Activated naive CD4-positive, alpha-beta T cell treated with anti-CD3 and anti-CD28 coated beads, Interleukin-2, amount 50 U/mL, for 72 hours (primary cell): ENCODE measurements around the gene KIF25. TPM values are rescaled to one million over a fixed set of nuclear protein-coding genes. Genes with fewer than 3 reads are reported as not detected.

Source experiments
- ATAC-seq, 2 donors: fragments of 150-1000 bp; cut with Tn5 transposase; 2 replicates each; pipeline ENCODE4 v1.10.0; 2021; ENCODE audit warnings: mild to moderate bottlenecking in 2 of 2, moderate library complexity in 2 of 2
- DNase-seq, 2 donors: peaks; one replicate each; pipeline ENCODE4 v3.0.0; 2021 to 2022; ENCODE audit warnings: low spot score in 2 of 2
- H3K27ac Mint-ChIP-seq, 2 donors: one replicate each; pipeline ENCODE4 v1.8.0; 2022; ENCODE audit warnings: mild to moderate bottlenecking in 2 of 2, mixed read lengths in 2 of 2
- H3K36me3 Mint-ChIP-seq, 2 donors: one replicate each; pipeline ENCODE4 v1.8.0; 2022; ENCODE audit warnings: mixed read lengths in 2 of 2
- H3K9me3 Mint-ChIP-seq, 2 donors: one replicate each; pipeline ENCODE4 v1.8.0; 2022; ENCODE audit warnings: mixed read lengths in 2 of 2
- total RNA-seq, 2 donors: library from RNA; stranded (reverse); gene quantifications; one replicate each; pipeline ENCODE4 v1.2.3, GENCODE V29; 2022

The KIF25 gene
- total RNA-seq, 2 donors from 2014 or later, result not detected

DNA sequence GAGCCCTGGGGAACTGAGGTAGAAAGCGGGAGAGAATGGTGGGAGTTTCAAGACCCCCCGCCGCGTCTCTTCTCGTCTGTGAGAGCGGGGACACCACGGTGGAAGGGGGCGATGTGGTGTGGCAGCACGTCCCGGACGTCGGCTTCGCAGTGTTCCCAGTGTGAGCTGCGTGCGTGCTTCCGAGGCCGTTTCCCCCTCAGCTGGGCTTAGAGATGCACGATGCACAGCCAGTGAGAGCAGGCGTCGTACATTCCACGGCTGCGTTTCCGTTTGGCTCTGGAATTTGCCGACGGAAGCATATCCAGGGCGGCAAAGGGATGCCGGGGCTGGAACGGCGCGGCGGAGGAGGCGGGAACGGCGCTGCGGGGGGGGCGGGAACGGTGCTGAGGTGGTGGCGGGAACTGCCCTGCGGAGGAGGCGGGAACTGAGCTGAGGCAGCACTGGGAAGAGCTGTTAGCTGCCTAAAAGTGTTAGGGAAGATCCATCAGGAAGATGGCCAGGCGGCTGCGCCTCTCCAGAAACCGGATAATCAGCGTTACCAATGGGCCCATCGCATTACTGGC lies 37.7 kb downstream of the KIF25 start:
- Mint-ChIP-seq H3K27ac (peak overlapping the region in 1 of 2 donors; percentile 89), H3K9me3 (peaks cover 0 to 15% of the 10 kb centered on the region in 2 donors), H3K36me3 (peaks cover 14 to 36% of the 10 kb centered on the region in 2 donors)
- peak in 1 of 2 donors; percentile 52 for DNase-seq
- peak in 1 of 2 donors; percentile 21 for ATAC-seq

DNA sequence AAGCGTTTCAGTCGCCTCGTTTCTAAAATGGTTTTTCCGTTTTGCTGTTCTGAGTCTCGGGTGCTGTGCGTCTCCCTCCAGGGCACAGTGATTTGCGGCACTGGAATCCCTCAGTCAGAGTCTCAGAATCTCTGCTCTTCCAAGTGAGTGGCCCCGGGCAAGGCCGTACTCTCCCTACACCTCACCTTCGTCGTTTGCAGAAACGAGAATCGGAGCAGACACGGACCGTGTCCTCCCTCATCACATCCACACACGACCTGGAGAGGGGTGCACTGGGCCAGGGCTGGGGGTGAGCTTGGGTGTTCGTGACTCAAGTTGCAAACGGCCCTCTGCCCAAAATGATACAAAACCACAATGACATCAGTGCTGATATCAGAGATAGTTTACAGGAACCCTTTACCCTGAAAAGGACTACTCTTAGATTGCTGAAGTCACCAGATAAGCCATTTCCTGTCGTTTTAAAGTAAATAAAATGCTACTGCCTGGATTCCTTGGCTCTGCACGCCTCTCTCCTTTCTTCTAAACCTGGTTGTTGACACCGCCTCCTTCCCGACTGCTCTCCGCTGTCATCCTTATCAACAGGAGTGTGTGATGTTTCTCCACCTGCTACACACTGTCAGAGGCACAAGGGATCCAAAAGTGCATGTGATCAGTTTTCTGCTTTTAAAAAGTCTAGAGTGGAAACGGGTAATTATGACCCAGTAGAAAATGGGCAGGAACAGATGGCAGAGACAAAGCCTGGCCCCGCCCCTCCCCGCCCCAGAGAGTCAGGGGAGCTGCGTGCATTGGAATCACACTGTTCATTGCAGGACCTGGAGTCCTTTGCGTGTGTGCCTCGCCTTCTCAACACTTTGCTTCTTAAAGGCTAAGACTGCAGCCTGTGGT lies 38.4 kb downstream of the KIF25 start:
- DNase-seq (peak in 1 of 2 donors; percentile 59), ATAC-seq (peak; percentile 80 to 84)
- Mint-ChIP-seq H3K36me3 (peaks cover 14 to 41% of the 10 kb centered on the region in 2 donors), H3K27ac (peak overlapping the region; percentile 89 to 93), H3K9me3 (peaks cover 0 to 20% of the 10 kb centered on the region in 2 donors)

DNA sequence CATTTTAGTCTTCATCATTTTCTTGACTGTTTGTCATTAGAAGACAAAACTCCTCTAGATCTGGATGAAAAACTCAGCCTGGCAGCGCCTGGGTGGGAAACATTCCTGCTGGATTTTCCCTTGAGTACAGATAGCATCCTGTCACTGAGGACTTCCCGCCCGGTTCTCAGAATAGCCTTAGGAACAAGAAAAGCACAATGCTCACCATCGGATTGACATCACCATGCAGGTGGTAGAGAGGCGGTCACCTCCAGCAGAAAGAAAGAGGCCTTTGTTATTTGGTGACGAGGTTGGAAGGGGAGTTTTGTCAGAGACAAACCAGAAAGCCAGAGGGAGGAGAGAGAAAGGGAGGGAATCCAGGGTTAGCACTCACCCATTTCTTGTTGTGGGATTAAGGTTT lies 39.8 kb downstream of the KIF25 start:
- ATAC-seq (no peak), DNase-seq (peak in 1 of 2 donors; percentile 35)
- peaks cover 14 to 41% of the 10 kb centered on the region in 2 donors for H3K36me3 Mint-ChIP-seq
- no peak overlapping the region for H3K27ac Mint-ChIP-seq
- H3K9me3 Mint-ChIP-seq, result peaks cover 0 to 20% of the 10 kb centered on the region in 2 donors

DNA sequence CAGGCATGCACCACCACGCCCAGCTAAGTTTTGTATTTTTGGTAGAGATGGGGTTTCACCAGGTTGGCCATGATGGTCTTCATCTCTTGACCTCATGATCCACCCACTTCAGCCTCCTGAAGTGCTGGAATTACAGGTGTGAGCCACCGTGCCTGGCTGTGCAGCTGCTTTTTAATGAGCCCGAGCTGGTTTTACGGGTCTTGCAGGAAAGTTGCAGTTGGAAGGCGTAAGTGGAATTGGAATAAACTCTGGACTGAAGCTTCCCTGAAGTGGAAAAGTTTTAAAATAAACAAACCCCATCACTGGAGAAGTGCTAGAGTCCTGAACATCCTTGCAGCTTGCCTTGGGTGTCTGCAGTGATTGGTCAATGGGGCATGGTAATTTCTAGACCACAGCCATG lies 40.4 kb downstream of the KIF25 start:
- peaks cover 14 to 45% of the 10 kb centered on the region in 2 donors for H3K36me3 Mint-ChIP-seq
- peaks cover 0 to 20% of the 10 kb centered on the region in 2 donors for H3K9me3 Mint-ChIP-seq
- ATAC-seq, result no peak
- peak in 1 of 2 donors; percentile 33 for DNase-seq
- no peak overlapping the region for H3K27ac Mint-ChIP-seq

DNA sequence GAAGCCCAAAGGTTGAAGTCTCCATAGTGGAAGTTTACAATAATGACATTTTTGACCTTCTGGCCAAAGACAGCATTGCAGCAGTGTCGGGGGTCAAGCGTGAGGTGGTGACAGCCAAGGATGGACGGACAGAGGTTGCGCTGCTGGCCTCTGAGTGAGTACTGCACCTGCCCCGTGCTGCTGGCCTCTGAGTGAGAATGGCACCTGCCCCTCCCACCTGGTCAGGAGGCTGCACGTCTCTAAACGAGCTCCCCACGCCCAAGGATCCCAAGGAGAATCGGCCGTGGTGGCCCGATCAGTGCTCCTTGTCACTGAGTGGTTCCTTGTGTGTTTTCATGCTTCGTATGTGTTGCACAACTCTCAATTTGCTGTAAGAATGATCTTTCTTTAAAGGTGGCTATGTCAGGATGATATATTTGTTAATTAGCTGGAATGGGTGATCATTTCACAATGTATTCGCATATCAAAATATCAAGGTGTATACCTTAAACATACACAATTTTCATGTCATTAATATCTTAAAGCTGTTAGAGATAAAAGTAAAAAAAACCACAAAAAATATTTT lies 41.2 kb downstream of the KIF25 start:
- H3K27ac Mint-ChIP-seq, result no peak overlapping the region
- no peak for ATAC-seq
- peaks cover 0 to 20% of the 10 kb centered on the region in 2 donors for H3K9me3 Mint-ChIP-seq

DNA sequence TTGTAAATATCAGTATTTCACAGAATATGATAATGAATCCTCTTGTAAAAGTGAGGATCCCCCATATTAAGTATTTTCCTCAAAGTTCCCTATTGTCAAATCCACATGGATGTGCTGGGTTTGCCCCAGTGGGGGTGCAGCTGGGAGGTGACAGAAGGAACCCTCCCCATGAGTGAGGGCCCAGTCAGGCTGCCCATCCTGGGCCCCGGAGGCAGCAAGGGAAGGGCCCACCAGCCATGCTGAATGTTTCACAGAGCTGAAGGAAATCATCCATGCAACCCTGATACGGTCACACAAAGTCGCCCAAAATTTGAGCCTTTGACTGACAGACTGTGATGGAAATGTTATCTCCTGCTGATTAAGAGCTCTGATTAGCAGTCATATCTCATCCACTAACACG lies 41.8 kb downstream of the KIF25 start:
- H3K9me3 Mint-ChIP-seq, result peaks cover 0 to 20% of the 10 kb centered on the region in 2 donors
- H3K27ac Mint-ChIP-seq, result no peak overlapping the region
- no peak for DNase-seq
- H3K36me3 Mint-ChIP-seq, result peaks cover 14 to 45% of the 10 kb centered on the region in 2 donors
- no peak for ATAC-seq

More for the DNA sequence above, 41.2 kb downstream of the KIF25 start:
- H3K36me3 Mint-ChIP-seq, result peaks cover 14 to 45% of the 10 kb centered on the region in 2 donors
- DNase-seq, result peak in 1 of 2 donors; percentile 30

DNA sequence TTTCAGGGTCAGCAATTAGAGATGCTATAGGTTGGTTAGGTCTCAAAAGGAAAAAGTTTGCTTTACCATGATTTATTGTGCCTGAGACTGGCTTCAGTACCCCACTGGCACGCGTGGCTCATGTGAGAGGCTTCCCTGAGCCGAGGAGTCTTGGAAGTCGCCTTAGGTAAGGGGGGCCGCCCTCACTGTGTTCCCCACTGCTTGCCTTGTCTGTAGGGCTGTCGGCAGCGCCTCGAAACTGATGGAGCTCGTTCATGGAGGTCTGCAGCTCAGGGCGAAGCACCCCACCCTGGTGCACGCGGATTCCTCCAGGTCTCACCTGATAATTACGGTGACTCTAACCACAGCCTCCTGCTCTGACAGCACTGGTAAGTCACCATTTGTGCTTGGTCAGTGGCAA lies 42.4 kb downstream of the KIF25 start:
- ATAC-seq (no peak), DNase-seq (no peak)
- H3K9me3 Mint-ChIP-seq, result peaks cover 0 to 20% of the 10 kb centered on the region in 2 donors
- H3K36me3 Mint-ChIP-seq, result peaks cover 14 to 45% of the 10 kb centered on the region in 2 donors
- no peak overlapping the region for H3K27ac Mint-ChIP-seq

DNA sequence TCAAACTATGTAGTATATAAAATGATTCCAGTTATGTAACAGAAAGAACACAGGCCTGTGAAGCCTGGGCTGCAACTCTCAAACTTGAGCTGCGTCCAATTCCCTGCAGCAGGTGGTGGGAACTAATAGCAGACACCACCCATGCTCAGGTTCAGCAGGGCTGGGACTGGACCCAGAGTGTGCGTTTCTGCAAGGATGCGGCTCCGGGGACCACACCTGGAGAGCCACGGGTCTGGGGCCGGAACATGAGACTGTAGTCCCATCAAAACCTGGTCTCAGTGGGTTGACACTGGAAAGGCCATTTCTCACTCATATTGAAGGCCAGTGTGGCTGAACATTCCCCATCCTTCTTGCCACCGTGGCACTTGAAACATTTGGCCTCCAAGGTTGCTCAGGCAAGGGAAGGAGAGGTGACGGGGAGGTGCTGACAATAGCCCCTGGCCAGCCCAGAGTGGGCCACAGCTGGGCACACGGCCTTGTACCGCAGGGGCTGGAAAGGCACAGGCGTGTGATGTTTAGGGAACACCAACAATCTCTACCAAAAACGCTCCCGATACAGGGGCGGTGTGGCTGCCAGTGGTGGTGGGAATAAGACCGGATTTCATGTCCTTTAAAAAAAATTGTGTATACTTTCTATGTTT lies 43.5 kb downstream of the KIF25 start:
- peaks cover 0 to 19% of the 10 kb centered on the region in 2 donors for H3K9me3 Mint-ChIP-seq
- peak in 1 of 2 donors; percentile 43 for DNase-seq
- no peak overlapping the region for H3K27ac Mint-ChIP-seq
- H3K36me3 Mint-ChIP-seq, result peaks cover 8 to 38% of the 10 kb centered on the region in 2 donors
- no peak for ATAC-seq

DNA sequence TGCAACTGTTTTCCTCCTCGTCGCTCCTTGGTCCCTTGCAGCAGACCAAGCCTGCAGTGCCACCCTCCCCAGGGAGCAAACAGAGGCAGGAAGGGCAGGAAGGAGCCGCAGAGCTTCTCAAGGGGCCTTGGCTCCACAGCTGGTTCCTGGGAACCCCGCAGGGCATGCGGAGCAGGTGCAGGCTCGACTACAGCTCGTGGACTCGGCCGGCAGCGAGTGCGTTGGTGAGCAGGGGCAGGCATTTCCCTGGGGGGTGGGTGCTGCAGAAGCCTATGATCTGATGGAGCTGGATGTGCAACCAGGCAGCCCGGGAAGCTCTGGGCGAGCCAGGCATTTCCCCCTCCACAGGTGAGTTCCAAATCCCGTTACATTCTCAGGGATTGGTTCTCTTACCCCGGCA lies 44.5 kb downstream of the KIF25 start:
- ATAC-seq, result no peak
- Mint-ChIP-seq H3K36me3 (peaks cover 4 to 34% of the 10 kb centered on the region in 2 donors), H3K27ac (no peak overlapping the region), H3K9me3 (peaks cover 0 to 15% of the 10 kb centered on the region in 2 donors)
- peak in 1 of 2 donors; percentile 35 for DNase-seq

DNA sequence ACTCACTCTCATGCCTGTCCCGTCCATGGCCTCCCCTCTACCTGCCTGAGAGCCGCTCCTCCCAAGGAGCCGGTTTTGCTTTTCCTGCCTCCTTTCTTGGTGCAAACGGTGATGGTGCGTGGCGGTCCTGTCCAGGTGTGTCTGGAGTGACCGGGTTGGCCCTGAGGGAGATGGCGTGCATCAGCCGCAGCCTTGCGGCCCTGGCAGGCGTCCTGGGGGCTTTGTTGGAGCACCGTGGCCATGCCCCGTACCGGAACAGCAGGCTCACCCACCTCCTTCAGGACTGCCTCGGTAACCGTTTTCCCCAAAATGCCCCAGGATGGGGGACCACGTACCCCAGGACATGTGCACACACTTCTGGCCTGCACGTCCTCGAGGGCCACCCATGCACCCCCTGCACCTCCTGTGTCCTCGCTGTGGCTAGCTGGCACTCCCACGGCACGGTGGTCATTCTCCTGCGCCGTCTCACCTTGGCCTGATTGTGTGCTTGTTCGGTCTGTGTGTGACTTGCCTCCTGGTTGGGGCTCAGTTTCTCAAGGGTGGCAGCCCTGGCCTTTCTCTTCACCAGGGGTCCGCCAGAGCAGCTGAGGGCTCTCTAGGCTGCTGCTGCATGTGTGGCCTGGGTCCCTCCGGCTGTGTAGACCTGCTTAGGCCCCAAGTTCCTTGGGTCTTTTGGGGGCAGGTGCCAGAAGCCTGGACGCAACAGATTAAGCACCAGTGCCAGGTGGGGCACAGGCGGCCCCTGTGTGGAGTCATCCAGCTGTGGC lies 45.1 kb downstream of the KIF25 start:
- ATAC-seq (no peak), DNase-seq (peak in 1 of 2 donors; percentile 49)
- H3K36me3 Mint-ChIP-seq, result peaks cover 4 to 28% of the 10 kb centered on the region in 2 donors
- peaks cover 0 to 11% of the 10 kb centered on the region in 2 donors for H3K9me3 Mint-ChIP-seq
- H3K27ac Mint-ChIP-seq, result no peak overlapping the region

DNA sequence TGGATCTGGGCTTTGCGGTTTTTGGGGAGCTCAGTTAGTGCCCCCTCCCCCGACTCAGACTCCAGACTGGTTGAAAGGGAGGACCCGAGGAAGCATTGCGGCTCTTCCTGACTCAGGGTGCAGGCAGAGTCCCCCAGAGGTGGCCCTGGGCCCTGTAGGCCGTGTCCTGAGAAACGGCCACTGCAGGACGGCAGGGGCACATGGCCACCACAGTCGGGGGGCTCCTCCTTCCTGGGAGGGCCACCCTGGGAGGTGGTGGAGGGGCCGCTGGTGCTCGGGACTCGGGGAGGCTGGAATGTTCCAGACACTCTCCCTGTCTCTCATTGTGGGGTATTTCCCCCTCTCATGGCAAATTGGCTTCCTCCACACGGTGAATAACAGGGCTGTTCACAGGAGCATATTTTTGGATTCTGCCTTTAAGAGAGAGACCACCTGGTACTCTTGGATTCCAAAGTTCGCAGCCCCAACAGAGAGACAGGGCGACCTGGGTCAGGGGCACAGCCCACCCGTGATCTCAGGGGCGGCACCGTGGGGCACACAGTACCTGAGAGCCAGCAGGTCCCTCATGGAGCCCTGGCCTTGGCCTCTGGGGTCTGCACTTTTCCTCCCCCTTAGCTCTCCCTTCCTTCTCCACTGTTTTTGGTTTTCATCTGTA lies 45.8 kb downstream of the KIF25 start:
- peaks cover 4 to 24% of the 10 kb centered on the region in 2 donors for H3K36me3 Mint-ChIP-seq
- ATAC-seq, result no peak
- DNase-seq, result no peak
- H3K27ac Mint-ChIP-seq, result no peak overlapping the region
- peaks cover 0 to 10% of the 10 kb centered on the region in 2 donors for H3K9me3 Mint-ChIP-seq

DNA sequence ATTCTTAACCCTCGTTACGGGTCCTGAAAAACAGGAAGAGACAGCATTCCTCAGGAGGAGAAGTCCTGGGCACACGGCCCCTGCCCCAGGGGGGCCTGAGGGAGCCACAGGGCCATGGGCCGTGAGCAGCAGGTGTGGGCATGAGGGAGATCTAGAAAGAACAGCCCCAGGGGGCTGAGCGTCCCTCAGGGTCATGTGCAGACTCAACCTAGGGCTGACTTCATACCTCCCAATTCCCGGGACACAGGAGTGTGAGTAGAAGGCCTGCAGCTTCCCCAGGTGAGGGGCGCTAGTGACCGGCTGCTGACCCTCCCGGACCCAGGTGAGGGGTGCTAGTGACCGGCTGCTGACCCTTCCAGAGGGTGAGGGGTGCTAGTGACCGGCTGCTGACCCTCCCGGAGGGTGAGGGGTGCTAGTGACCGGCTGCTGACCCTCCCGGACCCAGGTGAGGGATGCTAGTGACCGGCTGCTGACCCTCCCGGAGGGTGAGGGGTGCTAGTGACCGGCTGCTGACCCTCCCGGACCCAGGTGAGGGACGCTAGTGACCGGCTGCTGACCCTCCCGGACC lies 46.5 kb downstream of the KIF25 start:
- Mint-ChIP-seq H3K36me3 (peaks cover 4 to 19% of the 10 kb centered on the region in 2 donors), H3K9me3 (peaks cover 0 to 7% of the 10 kb centered on the region in 2 donors), H3K27ac (no peak overlapping the region)
- ATAC-seq, result no peak
- peak in 1 of 2 donors; percentile 33 for DNase-seq

DNA sequence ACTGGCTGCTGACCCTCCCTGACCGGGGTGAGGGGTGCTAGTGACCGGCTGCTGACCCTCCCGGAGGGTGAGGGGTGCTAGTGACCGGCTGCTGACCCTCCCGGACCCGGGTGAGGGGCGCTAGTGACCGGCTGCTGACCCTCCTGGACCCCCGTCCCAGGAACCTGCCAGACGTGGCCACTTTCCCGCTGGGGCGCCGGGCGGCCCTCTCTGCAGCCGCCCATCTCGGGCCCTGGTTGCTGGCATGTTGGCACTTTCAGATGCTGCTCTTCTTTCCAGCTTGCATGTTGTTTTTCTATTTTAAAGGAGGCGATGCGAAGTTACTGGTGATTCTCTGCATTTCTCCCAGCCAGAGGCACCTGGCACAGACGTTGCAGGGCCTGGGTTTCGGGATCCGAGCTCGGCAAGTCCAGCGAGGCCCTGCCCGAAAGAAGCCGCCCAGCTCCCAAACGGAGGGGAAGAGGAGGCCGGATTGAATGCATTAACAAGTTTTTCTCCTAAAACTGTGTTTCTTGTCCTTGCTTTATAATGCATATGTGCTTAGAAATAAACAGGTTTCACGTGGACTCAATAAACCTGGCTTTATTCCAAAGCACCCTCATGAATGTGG lies 47.2 kb downstream of the KIF25 start:
- ATAC-seq (no peak), DNase-seq (peak in 1 of 2 donors; percentile 37)
- H3K27ac Mint-ChIP-seq, result no peak overlapping the region
- peaks cover 0 to 7% of the 10 kb centered on the region in 2 donors for H3K9me3 Mint-ChIP-seq
- peaks cover under 1 to 15% of the 10 kb centered on the region in 2 donors for H3K36me3 Mint-ChIP-seq

DNA sequence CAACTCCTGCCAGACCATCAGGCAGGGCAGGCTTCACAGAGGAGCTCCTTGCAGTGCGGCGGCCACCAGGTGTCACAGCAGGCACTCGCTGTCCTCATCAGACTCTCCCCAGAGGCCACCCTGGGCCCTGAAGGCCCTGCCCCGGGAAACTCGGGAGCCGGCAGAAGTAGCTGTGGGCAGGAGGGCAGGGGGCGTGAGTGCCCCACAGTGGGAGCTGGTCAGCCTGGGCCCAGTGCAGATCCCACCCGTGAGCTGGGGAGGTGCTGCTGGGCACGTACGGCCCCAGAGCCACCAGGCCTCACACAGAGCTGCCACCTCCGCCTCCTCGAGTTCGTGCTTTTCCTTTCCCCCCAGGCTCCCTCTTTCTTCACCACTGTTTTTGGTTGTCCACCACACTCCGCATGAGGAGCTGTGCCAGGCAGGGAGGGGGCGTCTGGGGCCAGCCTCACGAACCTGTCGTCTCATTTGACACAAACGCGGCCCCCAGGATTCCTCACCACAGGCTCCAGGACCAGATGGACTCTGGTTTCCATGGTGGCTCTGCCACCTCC lies 47.7 kb downstream of the KIF25 start:
- H3K36me3 Mint-ChIP-seq, result peaks cover 0 to 9% of the 10 kb centered on the region in 2 donors
- no peak overlapping the region for H3K27ac Mint-ChIP-seq
- ATAC-seq, result no peak
- DNase-seq, result peak in 1 of 2 donors; percentile 33
- H3K9me3 Mint-ChIP-seq, result peaks cover 0 to 4% of the 10 kb centered on the region in 2 donors
